HG02623 (cell line): ENCODE data around the gene PPP1R15A.
A peak's percentile ranks its signal among the peaks of the same experiment; 100 is the strongest.
"Not testable (repeated sequence)": the region's sequence is repeated elsewhere in the genome, so short reads cannot be mapped to it uniquely, and the experiment has no call there.

ENCODE experiments used
- ATAC-seq: cut with Tn5 transposase; IDR thresholded peaks from one replicate; pipeline ENCODE4 v1.9.1; 2021; ENCODE audit warnings: moderate library complexity; ENCODE audit not compliant: unreplicated experiment

The PPP1R15A gene

GRCh38 chr19:48872182-48872883 lies at the start of gene PPP1R15A:
PPP1R15A (plus strand) TSS chr19:48872421; CDS start chr19:48873234, 813 bp downstream.
- peak; percentile 38 for ATAC-seq

GRCh38 chr19:48822514-48822913 lies 49.7 kb upstream of the PPP1R15A start:
- ATAC-seq, result no peak

GRCh38 chr19:48826606-48827020 lies 45.6 kb upstream of the PPP1R15A start:
- no peak for ATAC-seq

GRCh38 chr19:48830088-48830487 lies 42.1 kb upstream of the PPP1R15A start:
- no peak for ATAC-seq

GRCh38 chr19:48830965-48831364 lies 41.3 kb upstream of the PPP1R15A start:
- no peak for ATAC-seq

- ATAC-seq, result no peak
These were observed 39.2 kb upstream of the PPP1R15A start for GRCh38 chr19:48833049-48833448.

GRCh38 chr19:48833977-48834376 lies 38.2 kb upstream of the PPP1R15A start:
- no peak for ATAC-seq

GRCh38 chr19:48835734-48836088 lies 36.5 kb upstream of the PPP1R15A start:
- ATAC-seq, result no peak

GRCh38 chr19:48836089-48837017 lies 35.9 kb upstream of the PPP1R15A start, which contains the start of gene HSD17B14:
HSD17B14 (minus strand) TSS chr19:48836491; CDS start chr19:48836411, 80 bp downstream.
- no peak for ATAC-seq

- ATAC-seq, result no peak
These were observed 35.1 kb upstream of the PPP1R15A start for GRCh38 chr19:48837051-48837524.

- no peak for ATAC-seq
These were observed 34.5 kb upstream of the PPP1R15A start for GRCh38 chr19:48837687-48838086.

- ATAC-seq, result no peak
These were observed 31.2 kb upstream of the PPP1R15A start for GRCh38 chr19:48841047-48841446.

- ATAC-seq, result no peak
These were observed 30.6 kb upstream of the PPP1R15A start for GRCh38 chr19:48841571-48841970.

- ATAC-seq, result no peak
These were observed 29.4 kb upstream of the PPP1R15A start for GRCh38 chr19:48842789-48843162.

GRCh38 chr19:48844472-48844871 lies 27.7 kb upstream of the PPP1R15A start:
- ATAC-seq, result no peak

GRCh38 chr19:48845384-48845783 lies 26.8 kb upstream of the PPP1R15A start:
- ATAC-seq, result no peak

GRCh38 chr19:48846659-48847058 lies 25.6 kb upstream of the PPP1R15A start:
- ATAC-seq, result not testable (repeated sequence)

GRCh38 chr19:48852292-48852691 lies 19.9 kb upstream of the PPP1R15A start:
- no peak for ATAC-seq

GRCh38 chr19:48853483-48853882 lies 18.7 kb upstream of the PPP1R15A start:
- no peak for ATAC-seq

- ATAC-seq, result no peak
These were observed 18.1 kb upstream of the PPP1R15A start for GRCh38 chr19:48854103-48854502.

GRCh38 chr19:48856921-48857320 lies 15.3 kb upstream of the PPP1R15A start:
- no peak for ATAC-seq
